Endothelial cell of umbilical vein (primary cell): Measurements from ENCODE around the gene SELENOT. TPM values are rescaled to one million over a fixed set of nuclear protein-coding genes. Genes with fewer than 3 reads are reported as not detected.
A peak's percentile ranks its signal among the peaks of the same experiment; 100 is the strongest.

Experiments used
- BruUV-seq: library from RNA; stranded (reverse); fragments of 400-500 nt; replicated peaks from 2 replicates; lab custom pipeline; 2021; lab: Mats Ljungman, UMichigan
- CTCF ChIA-PET: fragments of 300-600, 350-600 bp; sonication (Branson Sonifier 250); formaldehyde crosslinking; loops from one replicate; lab custom pipeline; 2021; ENCODE audit warnings: antibody characterized with exemption, inconsistent platforms; lab: Charles Lee
- POLR2A ChIA-PET: fragments of 300-600, 350-600 bp; sonication (Branson Sonifier 250); formaldehyde crosslinking; loops from one replicate; lab custom pipeline; 2021; ENCODE audit warnings: antibody characterized with exemption, inconsistent platforms; lab: Charles Lee
- DNase-seq: peaks from one replicate; pipeline ENCODE4 v3.0.0-alpha.2; 2011; ENCODE audit warnings: low read depth, low spot score
- FAIRE-seq: peaks from 2 replicates; lab custom pipeline; 2011; peaks lifted over from hg19 to GRCh38; lab: Jason Lieb, UNC
- H2AFZ ChIP-seq: 2 replicates; pipeline ENCODE4 v1.6.0; 2012; ENCODE audit warnings: low read depth, low read length, control low read depth, inconsistent platforms
- H3K27ac ChIP-seq: 2 replicates; pipeline ENCODE4 v1.5.1; 2011; ENCODE audit warnings: low read depth, mild to moderate bottlenecking, control low read depth, low read length, moderate library complexity; ENCODE audit not compliant: insufficient read depth
- H3K27me3 ChIP-seq, 2 experiments: 2 replicates each; pipeline versions ENCODE4 v1.6.0 to v1.6.1; 2011; ENCODE audit warnings: low read length in 2 of 2, mixed read lengths in 1 of 2; ENCODE audit not compliant: control insufficient read depth in 2 of 2, insufficient read depth in 2 of 2
- H3K36me3 ChIP-seq, 2 experiments: 2 replicates in 1 of 2; 3 replicates in 1 of 2; pipeline ENCODE4 v1.5.1; 2011; ENCODE audit warnings: low read length in 2 of 2, mild to moderate bottlenecking in 1 of 2, moderate library complexity in 1 of 2; ENCODE audit not compliant: control insufficient read depth in 2 of 2, insufficient read depth in 2 of 2; ENCODE audit errors: extremely low read depth in 1 of 2
- H3K4me1 ChIP-seq: 3 replicates; pipeline ENCODE4 v1.5.1; 2011; ENCODE audit warnings: mild to moderate bottlenecking, low read length; ENCODE audit not compliant: control insufficient read depth, insufficient read depth; ENCODE audit errors: extremely low read depth
- H3K4me2 ChIP-seq: 2 replicates; pipeline ENCODE4 v1.6.1; 2011; ENCODE audit warnings: low read length, control low read depth, mixed read lengths; ENCODE audit not compliant: insufficient read depth
- H3K4me3 ChIP-seq, 3 experiments: fragments of 200-600 bp in 1 of 3; sonication (generic), shearing (Covaris generic) in 1 of 3; replicated peaks in 1 of 3; 2 replicates each; pipeline ENCODE4 v1.5.1; 2011 to 2016; ENCODE audit warnings: control low read depth in 3 of 3, low read length in 3 of 3, mild to moderate bottlenecking in 2 of 3, inconsistent platforms in 1 of 3, low read depth in 1 of 3, moderate library complexity in 1 of 3; ENCODE audit not compliant: insufficient read depth in 1 of 3
- H3K79me2 ChIP-seq: 2 replicates; pipeline ENCODE4 v1.6.0; 2012; ENCODE audit warnings: low read length, inconsistent platforms; ENCODE audit not compliant: control insufficient read depth, insufficient read depth
- H3K9ac ChIP-seq: replicated peaks from 2 replicates; pipeline ENCODE3; 2011; ENCODE audit warnings: low read length, control low read depth; ENCODE audit not compliant: insufficient read depth; ENCODE audit errors: extremely low read depth
- H3K9me1 ChIP-seq: replicated peaks from 3 replicates; pipeline ENCODE4 v1.6.0; 2011; ENCODE audit warnings: mild to moderate bottlenecking, low read length; ENCODE audit not compliant: control insufficient read depth, insufficient read depth; ENCODE audit errors: extremely low read depth
- H3K9me3 ChIP-seq: replicated peaks from 2 replicates; pipeline ENCODE4 v1.5.1; 2012; ENCODE audit warnings: low read length, inconsistent platforms; ENCODE audit not compliant: control insufficient read depth, insufficient read depth
- H4K20me1 ChIP-seq: replicated peaks from 2 replicates; pipeline ENCODE3; 2011; ENCODE audit warnings: mild to moderate bottlenecking, low read length; ENCODE audit not compliant: control insufficient read depth, insufficient read depth; ENCODE audit errors: extremely low read depth
- EZH2 ChIP-seq: IDR thresholded peaks from 2 replicates; pipeline ENCODE4 v1.6.1; 2012; ENCODE audit warnings: borderline replicate concordance, low read depth, mild to moderate bottlenecking, moderate library complexity, low read length, inconsistent platforms; ENCODE audit not compliant: severe bottlenecking
- POLR2A ChIP-seq: IDR thresholded peaks from 2 replicates; pipeline ENCODE4 v1.6.1; 2012; ENCODE audit warnings: low read depth, mild to moderate bottlenecking, control low read depth, low read length
- POLR2AphosphoS5 ChIP-seq: IDR thresholded peaks from 2 replicates; pipeline ENCODE4 v1.6.1; 2012; ENCODE audit warnings: low read depth, mild to moderate bottlenecking, control low read depth, low read length, moderate library complexity; ENCODE audit not compliant: insufficient read depth
- dilution Hi-C: fragments of 300-500 bp; cut with MboI; formaldehyde crosslinking; loops from one replicate; pipeline ENCODE4 v1.15.0; 2019; ENCODE audit warnings: low sequenced_read_pairs; ENCODE audit not compliant: extremely low pct_ligation_motif_present
- intact Hi-C: fragments of 100-400 bp; cut with micrococcal nuclease; formaldehyde crosslinking; loops from one replicate; pipeline ENCODE4 v1.10.0; 2022
- polyA plus RNA-seq, 4 experiments: library from polyadenylated mRNA; depleted of rRNA in 3 of 4; stranded (reverse) in 3 of 4; unstranded in 1 of 4; fragments of >200 nt; gene quantifications; 2 replicates each; pipeline versions ENCODE4 v1.2.1 to v1.2.3, GENCODE V29; 2011 to 2012; ENCODE audit warnings: missing spikeins in 1 of 4
- total RNA-seq: library from RNA; stranded (reverse); gene quantifications from 2 replicates; pipeline ENCODE4 v1.2.3, GENCODE V29; 2021

The SELENOT gene
- total and polyA plus RNA-seq, 2 donors (not counting 3 experiments of a cell fraction or from before 2014, with no cell fraction given): 103 to 299 TPM

- dilution Hi-C loops: no loop called here
- POLR2A ChIA-PET: no interaction called here
- H3K36me3 ChIP-seq: peaks cover 2 to 7% of the 10 kb centered on the region in 2 experiments
Observed at GRCh38 chr3:150588027-150588830, 14.9 kb upstream of the SELENOT start.

GRCh38 chr3:150589759-150590158, 13.4 kb upstream of the SELENOT start:
- Histone ChIP-seq H3K9ac (no peak overlapping the region), H3K9me1 (no peaks in the 10 kb centered on the region), H2AFZ (no peak overlapping the region), H3K4me2 (no peak overlapping the region), H3K27me3 (no peaks in the 10 kb centered on the region), H3K9me3 (no peaks in the 10 kb centered on the region), H3K79me2 (no peaks in the 10 kb centered on the region), H3K4me1 (no peaks in the 10 kb centered on the region), H4K20me1 (no peaks in the 10 kb centered on the region), H3K36me3 (peaks cover 2 to 3% of the 10 kb centered on the region in 2 experiments), H3K4me3 (no peak overlapping the region), H3K27ac (no peak overlapping the region)
- CTCF ChIA-PET: interaction anchor here (1.6 kb wide), 1 partner anchor 275 kb away, joined by 4 read pairs; no protein-coding TSS in a partner anchor
- intact Hi-C loops: loop anchor here (2.0 kb wide), 1 partner anchor 275 kb away; no protein-coding TSS in a partner anchor
- POLR2A ChIA-PET: no interaction called here
- no TSS peak for BruUV-seq
- dilution Hi-C loops: no loop called here
- DNase-seq (no peak), FAIRE-seq (no peak)
- no peak for TF ChIP-seq EZH2
- no peak for TF ChIP-seq POLR2AphosphoS5

More at GRCh38 chr3:150588027-150588830, 14.9 kb upstream of the SELENOT start:
- Histone ChIP-seq H3K4me2 (no peak overlapping the region), H3K4me3 (no peak overlapping the region), H2AFZ (no peak overlapping the region), H3K4me1 (no peaks in the 10 kb centered on the region), H3K9me3 (no peaks in the 10 kb centered on the region), H3K9me1 (no peaks in the 10 kb centered on the region), H3K9ac (no peak overlapping the region), H3K79me2 (no peaks in the 10 kb centered on the region), H3K27me3 (no peaks in the 10 kb centered on the region), H4K20me1 (no peaks in the 10 kb centered on the region), H3K27ac (no peak overlapping the region)
- CTCF ChIA-PET: interaction anchor here (0.6 to 1.6 kb wide), 3 partner anchors 9 to 277 kb away, joined by 3 to 5 read pairs (median 4); no protein-coding TSS in a partner anchor
- intact Hi-C loops: no loop called here
- peak; percentile 6 for TF ChIP-seq POLR2AphosphoS5
- TF ChIP-seq POLR2A: no peak
- no peak for TF ChIP-seq EZH2
- FAIRE-seq: no peak
- BruUV-seq: no TSS peak
- no peak for DNase-seq
